NCI-H524 (cell line): ENCODE results near the gene PRR3.
"Not testable (repeated sequence)": the region's sequence is repeated elsewhere in the genome, so short reads cannot be mapped to it uniquely, and the experiment has no call there.

Experiments used
- DNase-seq, 2 experiments: peaks; one replicate each; lab custom pipeline; 2025; lab: John Stamatoyannopoulos, UW

The PRR3 gene

GRCh38 chr6:30556906-30557682 lies at the start of gene PRR3:
Gene PRR3 (plus strand): TSS chr6:30557295. CDS start chr6:30557345, 50 bp downstream.
- peak; percentile 86 to 88 for DNase-seq

GRCh38 chr6:30507849-30508827 lies 49.0 kb upstream of the PRR3 start:
- no peak for DNase-seq

- no peak for DNase-seq
Observed at GRCh38 chr6:30508890-30509736, 48.0 kb upstream of the PRR3 start.

- DNase-seq, result no peak
Observed at GRCh38 chr6:30510419-30511168, 46.5 kb upstream of the PRR3 start.

GRCh38 chr6:30511169-30511546 lies 45.9 kb upstream of the PRR3 start:
- no peak for DNase-seq

- no peak for DNase-seq
Observed at GRCh38 chr6:30513451-30513850, 43.6 kb upstream of the PRR3 start.

- no peak for DNase-seq
Observed at GRCh38 chr6:30515106-30515505, 42.0 kb upstream of the PRR3 start.

GRCh38 chr6:30515944-30516753 lies 40.9 kb upstream of the PRR3 start:
- peak in 1 of 2 experiments; percentile 51 for DNase-seq

- DNase-seq, result not testable (repeated sequence)
Observed at GRCh38 chr6:30516754-30517076, 40.4 kb upstream of the PRR3 start.

- DNase-seq, result not testable (repeated sequence)
Observed at GRCh38 chr6:30517767-30518504, 39.2 kb upstream of the PRR3 start.

GRCh38 chr6:30518505-30519145 lies 38.5 kb upstream of the PRR3 start:
- not testable (repeated sequence) for DNase-seq

- DNase-seq, result no peak
Observed at GRCh38 chr6:30520522-30520921, 36.6 kb upstream of the PRR3 start.

- DNase-seq, result not testable (repeated sequence)
Observed at GRCh38 chr6:30521082-30521481, 36.0 kb upstream of the PRR3 start.

GRCh38 chr6:30521952-30522351 lies 35.1 kb upstream of the PRR3 start:
- DNase-seq, result not testable (repeated sequence)

- DNase-seq, result not testable (repeated sequence)
Observed at GRCh38 chr6:30526444-30526843, 30.7 kb upstream of the PRR3 start.

- not testable (repeated sequence) for DNase-seq
Observed at GRCh38 chr6:30529349-30529875, 27.7 kb upstream of the PRR3 start.

GRCh38 chr6:30530014-30530413 lies 27.1 kb upstream of the PRR3 start:
- no peak for DNase-seq

GRCh38 chr6:30533460-30534294 lies 23.4 kb upstream of the PRR3 start:
- no peak for DNase-seq
